Measurements from ENCODE around the gene PACSIN3. TPM values are rescaled to one million over a fixed set of nuclear protein-coding genes. Genes with fewer than 3 reads are reported as not detected.

Gene PACSIN3
- total RNA-seq, 1 donor = 39.3 TPM

DNA sequence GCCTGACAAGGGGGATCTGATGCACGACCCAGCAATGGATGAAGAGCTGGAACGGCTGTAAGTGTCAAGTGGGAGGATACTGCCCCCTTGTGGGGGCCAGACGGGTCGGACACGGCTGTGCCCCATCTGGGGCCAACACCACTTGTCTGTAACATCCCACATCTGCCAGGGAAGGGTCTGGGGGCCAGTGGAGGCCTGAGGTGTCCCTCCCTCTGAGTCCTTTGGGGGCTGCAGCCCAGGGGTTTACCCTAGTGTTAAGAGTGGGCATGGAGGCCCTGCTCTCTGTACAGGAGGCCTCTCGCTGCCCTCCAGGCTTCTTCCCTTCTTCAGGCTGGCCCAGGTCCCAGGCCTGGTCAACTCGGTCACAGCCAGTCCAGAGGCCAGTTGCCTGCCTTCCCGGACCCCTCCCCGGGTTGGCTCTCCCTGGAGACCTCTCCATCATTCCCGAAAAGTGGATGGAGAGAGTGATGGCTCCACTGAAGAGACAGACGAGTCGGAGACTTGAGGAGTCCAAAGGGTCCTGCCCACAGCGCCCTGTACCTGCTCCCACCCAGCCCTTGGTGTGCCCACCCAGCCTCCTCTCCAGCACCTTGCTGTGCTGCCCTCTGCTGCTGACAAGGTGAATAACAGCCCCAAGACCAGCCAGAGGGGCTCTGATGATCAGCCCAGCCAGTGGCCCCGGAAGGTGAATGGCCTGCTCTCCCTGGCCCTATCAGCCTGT, 24.9 kb downstream of the PACSIN3 start:
- TF ChIP-seq, protein P1, sequence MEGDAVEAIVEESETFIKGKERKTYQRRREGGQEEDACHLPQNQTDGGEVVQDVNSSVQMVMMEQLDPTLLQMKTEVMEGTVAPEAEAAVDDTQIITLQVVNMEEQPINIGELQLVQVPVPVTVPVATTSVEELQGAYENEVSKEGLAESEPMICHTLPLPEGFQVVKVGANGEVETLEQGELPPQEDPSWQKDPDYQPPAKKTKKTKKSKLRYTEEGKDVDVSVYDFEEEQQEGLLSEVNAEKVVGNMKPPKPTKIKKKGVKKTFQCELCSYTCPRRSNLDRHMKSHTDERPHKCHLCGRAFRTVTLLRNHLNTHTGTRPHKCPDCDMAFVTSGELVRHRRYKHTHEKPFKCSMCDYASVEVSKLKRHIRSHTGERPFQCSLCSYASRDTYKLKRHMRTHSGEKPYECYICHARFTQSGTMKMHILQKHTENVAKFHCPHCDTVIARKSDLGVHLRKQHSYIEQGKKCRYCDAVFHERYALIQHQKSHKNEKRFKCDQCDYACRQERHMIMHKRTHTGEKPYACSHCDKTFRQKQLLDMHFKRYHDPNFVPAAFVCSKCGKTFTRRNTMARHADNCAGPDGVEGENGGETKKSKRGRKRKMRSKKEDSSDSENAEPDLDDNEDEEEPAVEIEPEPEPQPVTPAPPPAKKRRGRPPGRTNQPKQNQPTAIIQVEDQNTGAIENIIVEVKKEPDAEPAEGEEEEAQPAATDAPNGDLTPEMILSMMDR (IDR thresholded peaks at IDR 0.05; ENCODE audit: insufficient read depth, low read depth, low read length) = peak; percentile 77
- DNase-seq (ENCODE audit: low read depth) = peak; percentile 68

DNA sequence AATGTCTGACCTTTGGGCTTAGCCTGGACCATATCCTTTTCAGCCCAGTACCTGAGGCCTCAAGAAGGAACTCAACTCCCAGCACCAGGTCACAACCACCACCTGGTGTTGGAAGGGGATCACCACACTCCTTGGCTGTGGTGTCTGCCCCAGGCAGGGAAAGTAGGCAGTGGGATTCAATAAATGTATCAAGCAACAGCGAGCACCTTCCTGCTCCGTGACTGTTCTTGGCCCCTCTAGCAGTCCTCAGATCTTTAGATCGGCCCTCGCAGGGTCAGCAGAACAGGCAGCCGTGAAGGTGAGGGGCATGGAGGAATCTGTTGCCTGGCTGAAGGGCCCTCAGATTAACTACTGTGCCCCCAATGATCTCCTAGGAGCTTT, 25.5 kb downstream of the PACSIN3 start:
- DNase-seq (ENCODE audit: low read depth) = no peak
- TF ChIP-seq, protein P1 (IDR thresholded peaks at IDR 0.05; ENCODE audit: insufficient read depth, low read depth, low read length) = no peak
- H3K4me3 ChIP-seq (ENCODE audit: low read depth, low read length) = no peak overlapping the region

More for the DNA sequence above, 24.9 kb downstream of the PACSIN3 start:
- H3K4me3 ChIP-seq (ENCODE audit: low read depth, low read length) = no peak overlapping the region

DNA sequence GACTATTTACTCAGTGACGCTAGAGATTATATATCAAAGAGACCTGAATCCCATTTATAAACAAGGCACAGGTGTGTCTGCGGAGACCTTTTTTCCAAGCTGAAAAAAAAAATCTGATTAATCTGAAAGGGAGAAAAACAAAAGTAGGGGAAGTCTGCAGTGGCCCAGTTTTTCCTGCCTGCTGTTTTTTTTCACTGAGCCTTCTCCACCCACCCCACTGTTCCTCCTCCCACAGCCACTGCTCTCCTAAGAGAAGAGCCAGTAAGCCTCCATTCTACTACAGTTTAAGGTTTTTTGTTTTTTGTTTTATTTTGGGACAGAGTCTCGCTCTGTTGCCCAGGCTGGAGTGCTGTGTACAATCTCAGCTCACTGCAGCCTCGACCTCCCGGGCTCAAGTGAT, 28.0 kb downstream of the PACSIN3 start:
- H3K4me3 ChIP-seq (ENCODE audit: low read depth, low read length) = no peak overlapping the region
- TF ChIP-seq, protein P1 (IDR thresholded peaks at IDR 0.05; ENCODE audit: insufficient read depth, low read depth, low read length) = no peak
- DNase-seq (ENCODE audit: low read depth) = no peak

DNA sequence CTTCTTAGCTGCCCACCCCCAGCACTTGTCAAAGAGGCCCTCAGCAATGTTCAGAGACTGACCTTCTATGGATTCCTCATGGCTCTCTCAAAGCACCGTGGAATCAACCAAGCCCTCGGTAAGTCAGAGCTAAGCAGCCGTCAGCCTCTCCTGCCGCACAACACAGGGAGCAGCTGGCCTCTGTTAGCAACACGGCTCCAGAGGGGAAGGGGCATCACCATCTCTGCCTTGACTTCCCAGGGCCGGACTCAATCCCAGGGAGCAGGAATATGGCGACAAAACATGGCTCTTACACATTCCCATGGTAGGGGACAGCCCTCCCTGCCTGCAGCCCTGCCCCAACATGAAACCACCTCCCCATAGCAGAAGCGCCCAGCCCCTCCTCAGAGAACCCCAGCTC, 28.4 kb downstream of the PACSIN3 start:
- TF ChIP-seq, protein P1 (IDR thresholded peaks at IDR 0.05; ENCODE audit: insufficient read depth, low read depth, low read length) = no peak
- no peak overlapping the region for H3K4me3 ChIP-seq (ENCODE audit: low read depth, low read length)
- no peak for DNase-seq (ENCODE audit: low read depth)

DNA sequence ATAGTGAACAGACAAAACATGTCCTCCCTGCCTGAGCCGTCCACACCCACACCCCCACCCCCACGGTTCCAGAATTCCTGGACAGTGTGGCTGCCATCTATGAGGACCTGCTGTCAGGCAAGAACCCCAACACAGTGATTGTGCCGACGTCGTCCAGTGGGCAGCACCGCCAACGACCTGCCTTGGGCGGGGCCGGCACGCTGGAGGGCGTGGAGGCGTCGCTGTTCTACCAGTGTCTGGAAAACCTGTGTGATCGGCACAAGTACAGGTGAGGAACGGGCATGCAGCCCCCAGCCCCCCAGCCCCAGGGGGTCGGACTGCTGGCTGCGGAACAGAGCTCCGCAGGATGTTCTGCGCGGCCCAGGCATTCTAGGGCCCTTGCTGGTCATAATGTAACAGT, 29.3 kb downstream of the PACSIN3 start:
- TF ChIP-seq, protein P1 (IDR thresholded peaks at IDR 0.05; ENCODE audit: insufficient read depth, low read depth, low read length) = no peak
- no peak overlapping the region for H3K4me3 ChIP-seq (ENCODE audit: low read depth, low read length)
- no peak for DNase-seq (ENCODE audit: low read depth)

DNA sequence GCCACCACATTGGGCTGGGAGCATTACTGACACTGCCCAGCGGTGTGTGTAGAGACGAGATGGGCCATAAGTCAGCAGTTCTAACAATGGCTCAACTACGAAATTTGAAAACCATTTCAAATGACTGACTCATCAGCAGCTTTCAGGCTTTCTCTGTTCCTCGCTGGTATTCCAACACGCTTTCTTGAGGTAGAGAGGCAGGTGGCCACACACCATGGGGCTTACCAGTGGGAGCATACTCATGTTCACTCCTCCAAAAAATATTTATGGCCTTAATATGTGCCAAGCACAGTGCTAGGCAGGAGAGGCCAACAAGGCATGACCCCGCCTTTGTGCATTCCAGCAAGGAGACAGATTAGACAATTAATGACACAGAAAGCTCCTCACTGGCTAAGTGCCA, 29.9 kb downstream of the PACSIN3 start:
- DNase-seq (ENCODE audit: low read depth) = no peak
- TF ChIP-seq, protein P1 (IDR thresholded peaks at IDR 0.05; ENCODE audit: insufficient read depth, low read depth, low read length) = no peak
- no peak overlapping the region for H3K4me3 ChIP-seq (ENCODE audit: low read depth, low read length)

DNA sequence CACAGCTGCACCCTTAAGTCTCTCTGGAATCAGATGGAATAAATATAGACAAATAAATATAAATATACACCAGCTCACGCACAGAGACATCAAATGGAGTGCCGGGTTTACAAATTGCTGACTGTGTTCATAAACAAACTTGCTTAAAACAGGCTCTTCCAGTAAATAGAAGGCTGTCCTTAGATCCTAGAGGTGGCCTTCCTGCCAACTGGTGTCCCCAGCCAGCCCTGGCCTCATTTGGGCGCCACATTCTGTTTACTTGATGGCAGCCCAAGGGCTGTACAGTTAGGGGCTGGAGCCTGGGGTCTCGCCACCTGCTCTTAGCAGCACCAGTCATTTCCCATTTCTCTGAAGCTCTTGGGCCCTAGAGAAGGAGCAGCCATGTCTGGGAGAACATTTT, 30.4 kb downstream of the PACSIN3 start:
- H3K4me3 ChIP-seq (ENCODE audit: low read depth, low read length) = no peak overlapping the region
- DNase-seq (ENCODE audit: low read depth) = no peak
- TF ChIP-seq, protein P1 (IDR thresholded peaks at IDR 0.05; ENCODE audit: insufficient read depth, low read depth, low read length) = no peak
